ENCODE results near the gene RAB5B. TPM values are rescaled to one million over a fixed set of nuclear protein-coding genes. Genes with fewer than 3 reads are reported as not detected.

RAB5B gene, protein sequence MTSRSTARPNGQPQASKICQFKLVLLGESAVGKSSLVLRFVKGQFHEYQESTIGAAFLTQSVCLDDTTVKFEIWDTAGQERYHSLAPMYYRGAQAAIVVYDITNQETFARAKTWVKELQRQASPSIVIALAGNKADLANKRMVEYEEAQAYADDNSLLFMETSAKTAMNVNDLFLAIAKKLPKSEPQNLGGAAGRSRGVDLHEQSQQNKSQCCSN
- 60.8 TPM for total RNA-seq
- 10 to 100 TPM; 66.8 to 73.4 (median 68.3) TPM for polyA plus RNA-seq

DNA sequence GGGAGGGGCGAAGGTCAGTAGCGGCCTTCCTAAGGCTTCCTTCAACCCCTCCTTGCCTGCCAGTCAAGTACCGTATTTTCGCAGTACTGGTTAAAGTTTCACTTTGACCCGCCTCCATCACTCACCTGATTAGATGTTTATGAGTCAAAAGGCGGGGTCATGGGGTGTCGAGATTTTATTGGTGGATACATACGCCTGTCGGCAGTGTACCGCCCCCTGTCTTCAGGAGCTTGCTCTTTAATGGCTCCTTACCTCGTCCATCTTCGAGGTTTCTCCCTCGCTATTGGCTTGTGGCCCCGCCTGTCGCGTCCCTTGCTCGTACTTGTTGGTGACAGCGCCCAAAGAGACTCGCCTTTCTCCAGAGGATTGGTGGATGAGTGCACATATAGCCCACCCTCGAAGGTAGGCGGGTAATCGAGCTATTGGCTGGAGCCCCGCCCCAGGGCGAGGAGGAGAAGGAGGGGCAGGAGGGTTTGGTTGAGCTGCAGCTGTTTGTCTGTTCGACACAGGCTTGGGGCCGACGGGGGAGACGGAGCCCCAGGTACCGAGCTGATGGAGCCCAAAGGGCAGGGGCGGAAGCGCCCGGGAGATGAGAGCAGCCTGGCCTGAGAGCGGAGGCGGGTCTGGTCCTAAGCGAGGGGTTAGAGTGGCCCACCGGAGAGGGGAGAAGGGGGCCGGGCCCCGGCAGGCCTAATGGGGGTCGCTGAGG is at the start of gene RAB5B:
TSS of gene RAB5B (plus strand) at position 480 of the 709 bp plus-strand sequence. CDS start 12,883 bp downstream, outside the sequence.
- peak within 1 kb of the TSS; percentile 87 for H3K4me3 ChIP-seq (ENCODE audit: low read depth, low read length)
- H3K9me3 Mint-ChIP-seq, result no peaks in the 10 kb centered on the region

DNA sequence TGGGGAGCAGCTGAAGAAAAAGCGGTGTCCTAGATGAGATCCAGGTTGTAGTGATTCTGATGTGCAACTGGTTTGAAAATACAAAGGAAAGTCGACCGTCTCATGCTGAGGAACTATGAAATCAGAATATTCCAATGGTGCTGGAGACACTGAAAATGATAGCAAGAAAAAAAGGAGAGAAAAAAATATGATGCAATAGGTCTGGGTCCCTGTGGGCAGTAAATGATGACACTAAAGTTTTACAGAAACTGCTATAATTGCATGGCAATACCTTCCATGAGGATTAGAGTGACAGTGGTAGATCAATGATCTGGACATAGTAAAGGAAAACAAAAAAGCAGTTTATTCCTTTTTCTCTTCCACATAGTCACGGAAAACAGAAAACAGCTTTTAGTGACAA is 48.5 kb upstream of the RAB5B start:
- H3K4me1 Mint-ChIP-seq, result peaks cover 39 to 72% (median 55%) of the 10 kb centered on the region in 4 donors
- Histone ChIP-seq H3K27me3 (ENCODE audit: control insufficient read depth, insufficient read depth, low read length) (no peaks in the 10 kb centered on the region), H3K4me1 (ENCODE audit: control insufficient read depth, insufficient read depth, low read length, poor library complexity, severe bottlenecking) (peaks cover 66% of the 10 kb centered on the region), H3K36me3 (ENCODE audit: control insufficient read depth, insufficient read depth, low read length) (peaks cover 20% of the 10 kb centered on the region), H3K27ac (ENCODE audit: insufficient read depth, low read length, poor library complexity, severe bottlenecking) (peak overlapping the region; percentile 92), H3K9me3 (ENCODE audit: control insufficient read depth in 2 of 2, low read length in 2 of 2) (no peaks in the 10 kb centered on the region), H3K4me3 (ENCODE audit: low read depth, low read length) (peak overlapping the region; percentile 94)
- H3K4me3 Mint-ChIP-seq, result peak overlapping the region; percentile 90 to 100 (median 98)
- peaks cover 28% of the 10 kb centered on the region for H3K27me3 Mint-ChIP-seq
- peak overlapping the region; percentile 3 to 97 (median 95) for H3K27ac Mint-ChIP-seq
- DNase-seq (no peak), ATAC-seq (ENCODE audit: low read depth in 2 of 2) (no peak)
- peaks cover 19% of the 10 kb centered on the region for H3K36me3 Mint-ChIP-seq
- H3K9me3 Mint-ChIP-seq, result peaks cover 0 to 3% (median 0%) of the 10 kb centered on the region in 7 donors

More for the DNA sequence above, at the start of gene RAB5B:
- Mint-ChIP-seq H3K4me1 (peaks cover 5 to 24% (median 22%) of the 10 kb centered on the region in 4 donors), H3K27ac (no peak within 1 kb of the TSS), H3K27me3 (no peaks in the 10 kb centered on the region), H3K4me3 (no peak within 1 kb of the TSS), H3K36me3 (peaks cover 7% of the 10 kb centered on the region)
- H3K27me3 ChIP-seq (ENCODE audit: control insufficient read depth, insufficient read depth, low read length), result no peaks in the 10 kb centered on the region
- peak within 1 kb of the TSS; percentile 90 for H3K27ac ChIP-seq (ENCODE audit: insufficient read depth, low read length, poor library complexity, severe bottlenecking)
- ATAC-seq (ENCODE audit: low read depth in 2 of 2) (peak; percentile 90 to 91), DNase-seq (peak; percentile 98 to 100 (median 99))
- peaks cover 5% of the 10 kb centered on the region for H3K36me3 ChIP-seq (ENCODE audit: control insufficient read depth, insufficient read depth, low read length)
- H3K4me1 ChIP-seq (ENCODE audit: control insufficient read depth, insufficient read depth, low read length, poor library complexity, severe bottlenecking), result peaks cover 31% of the 10 kb centered on the region
- no peaks in the 10 kb centered on the region for H3K9me3 ChIP-seq (ENCODE audit: control insufficient read depth in 2 of 2, low read length in 2 of 2)

DNA sequence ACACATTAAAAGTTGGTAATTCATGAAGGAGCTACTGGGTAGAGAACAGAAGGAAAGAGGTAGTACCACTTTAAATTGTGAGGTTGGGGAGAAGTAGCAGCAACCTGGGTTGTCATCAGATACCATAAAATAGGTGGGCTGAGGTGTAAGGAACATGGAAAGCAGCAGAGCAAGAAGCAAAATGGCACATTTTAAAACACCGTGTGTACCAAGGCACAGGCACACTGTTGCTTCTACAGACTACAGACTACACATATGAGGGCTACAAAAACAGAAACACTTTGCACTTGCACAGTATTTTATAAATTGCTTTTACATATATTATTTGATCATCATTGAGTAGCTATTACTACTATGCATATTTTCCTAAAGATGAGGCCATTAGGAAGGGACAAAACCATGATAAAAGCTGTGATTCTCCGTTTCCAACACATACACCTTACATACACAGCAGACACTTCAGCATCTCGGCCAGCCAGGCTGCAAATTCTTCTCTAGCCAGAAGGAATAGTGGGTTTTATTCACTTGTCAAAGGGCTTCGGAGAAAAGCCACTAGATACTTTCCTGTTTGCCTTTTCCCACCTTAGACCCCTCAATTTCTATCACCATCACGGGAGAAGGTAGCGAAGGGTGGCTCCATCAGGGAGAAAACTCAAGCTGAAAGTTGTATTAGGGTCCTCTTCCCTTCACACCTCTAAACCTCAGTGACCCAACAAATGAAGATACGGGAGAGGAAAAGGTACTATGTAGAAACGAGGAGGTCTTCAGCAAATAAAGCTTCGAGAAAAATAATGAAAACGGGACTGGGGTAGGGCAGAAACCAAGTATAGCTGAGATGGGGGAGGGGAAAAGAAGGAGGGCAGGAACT is 47.8 kb upstream of the RAB5B start:
- Histone ChIP-seq H3K27me3 (ENCODE audit: control insufficient read depth, insufficient read depth, low read length) (no peaks in the 10 kb centered on the region), H3K9me3 (ENCODE audit: control insufficient read depth in 2 of 2, low read length in 2 of 2) (no peaks in the 10 kb centered on the region), H3K27ac (ENCODE audit: insufficient read depth, low read length, poor library complexity, severe bottlenecking) (peak overlapping the region; percentile 92), H3K4me3 (ENCODE audit: low read depth, low read length) (peak overlapping the region; percentile 94), H3K36me3 (ENCODE audit: control insufficient read depth, insufficient read depth, low read length) (peaks cover 20% of the 10 kb centered on the region), H3K4me1 (ENCODE audit: control insufficient read depth, insufficient read depth, low read length, poor library complexity, severe bottlenecking) (peaks cover 64% of the 10 kb centered on the region)
- peaks cover 0 to 3% (median 0%) of the 10 kb centered on the region in 7 donors for H3K9me3 Mint-ChIP-seq
- H3K36me3 Mint-ChIP-seq, result peaks cover 19% of the 10 kb centered on the region
- H3K27ac Mint-ChIP-seq, result peak overlapping the region; percentile 95 to 98 (median 97)
- peaks cover 28% of the 10 kb centered on the region for H3K27me3 Mint-ChIP-seq
- no peak for ATAC-seq (ENCODE audit: low read depth in 2 of 2)
- peaks cover 33 to 71% (median 51%) of the 10 kb centered on the region in 4 donors for H3K4me1 Mint-ChIP-seq
- H3K4me3 Mint-ChIP-seq, result peak overlapping the region; percentile 90 to 100 (median 98)
- DNase-seq, result peak in 1 of 3 donors; percentile 29

DNA sequence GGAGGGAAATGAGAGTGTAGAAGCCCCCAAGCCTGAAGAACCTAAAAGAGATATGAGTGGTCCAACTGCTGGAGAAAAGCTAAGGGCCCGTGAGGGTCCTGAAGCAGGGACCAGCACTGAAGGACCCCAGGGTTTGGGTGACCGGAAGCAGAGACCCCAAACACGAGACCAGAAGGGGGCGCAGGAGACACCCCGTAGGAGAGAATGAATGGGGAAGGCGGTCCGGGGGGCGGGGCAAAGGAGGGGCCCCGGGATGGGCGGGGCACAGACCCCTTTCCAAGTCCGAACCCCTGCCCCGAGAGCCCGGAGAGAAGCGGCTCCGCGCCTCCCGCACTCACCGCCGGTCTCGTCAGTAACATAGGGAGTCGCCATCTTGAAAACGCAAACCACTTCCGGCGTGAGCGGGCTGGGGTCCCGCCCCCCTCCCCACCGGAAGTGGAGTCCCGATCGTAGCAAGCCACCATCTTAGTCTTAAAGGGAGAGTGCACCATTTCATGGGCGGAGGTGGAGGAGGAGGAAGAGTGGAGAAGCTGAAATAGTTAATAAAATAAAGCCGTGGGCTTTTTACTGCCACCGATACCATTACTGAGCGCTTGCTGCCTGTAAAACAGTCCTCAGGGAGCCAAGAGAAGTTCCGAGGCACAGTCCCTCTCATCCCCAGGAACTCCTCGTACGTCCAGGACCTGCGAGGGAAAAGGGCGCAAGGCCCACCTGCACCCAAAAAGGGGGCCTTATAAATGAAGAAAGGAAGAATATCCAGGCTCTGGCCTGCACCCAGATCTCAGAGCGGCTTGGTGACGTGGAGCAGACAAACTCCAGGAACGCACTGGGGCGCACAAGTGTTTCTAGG is 46.9 kb upstream of the RAB5B start:
- Histone ChIP-seq H3K4me1 (ENCODE audit: control insufficient read depth, insufficient read depth, low read length, poor library complexity, severe bottlenecking) (peaks cover 55% of the 10 kb centered on the region), H3K9me3 (ENCODE audit: control insufficient read depth in 2 of 2, low read length in 2 of 2) (no peaks in the 10 kb centered on the region), H3K27ac (ENCODE audit: insufficient read depth, low read length, poor library complexity, severe bottlenecking) (peak overlapping the region; percentile 92), H3K4me3 (ENCODE audit: low read depth, low read length) (peak overlapping the region; percentile 94), H3K27me3 (ENCODE audit: control insufficient read depth, insufficient read depth, low read length) (no peaks in the 10 kb centered on the region), H3K36me3 (ENCODE audit: control insufficient read depth, insufficient read depth, low read length) (peaks cover 17% of the 10 kb centered on the region)
- peak; percentile 86 to 98 (median 87) for DNase-seq
- H3K4me3 Mint-ChIP-seq, result peak overlapping the region; percentile 90 to 100 (median 98)
- peaks cover 0 to 4% (median 0%) of the 10 kb centered on the region in 7 donors for H3K9me3 Mint-ChIP-seq
- H3K36me3 Mint-ChIP-seq, result peaks cover 25% of the 10 kb centered on the region
- H3K27me3 Mint-ChIP-seq, result peaks cover 28% of the 10 kb centered on the region
- peak overlapping the region; percentile 97 to 98 (median 97) for H3K27ac Mint-ChIP-seq
- peak; percentile 40 to 45 for ATAC-seq (ENCODE audit: low read depth in 2 of 2)
- H3K4me1 Mint-ChIP-seq, result peaks cover 28 to 62% (median 45%) of the 10 kb centered on the region in 4 donors

DNA sequence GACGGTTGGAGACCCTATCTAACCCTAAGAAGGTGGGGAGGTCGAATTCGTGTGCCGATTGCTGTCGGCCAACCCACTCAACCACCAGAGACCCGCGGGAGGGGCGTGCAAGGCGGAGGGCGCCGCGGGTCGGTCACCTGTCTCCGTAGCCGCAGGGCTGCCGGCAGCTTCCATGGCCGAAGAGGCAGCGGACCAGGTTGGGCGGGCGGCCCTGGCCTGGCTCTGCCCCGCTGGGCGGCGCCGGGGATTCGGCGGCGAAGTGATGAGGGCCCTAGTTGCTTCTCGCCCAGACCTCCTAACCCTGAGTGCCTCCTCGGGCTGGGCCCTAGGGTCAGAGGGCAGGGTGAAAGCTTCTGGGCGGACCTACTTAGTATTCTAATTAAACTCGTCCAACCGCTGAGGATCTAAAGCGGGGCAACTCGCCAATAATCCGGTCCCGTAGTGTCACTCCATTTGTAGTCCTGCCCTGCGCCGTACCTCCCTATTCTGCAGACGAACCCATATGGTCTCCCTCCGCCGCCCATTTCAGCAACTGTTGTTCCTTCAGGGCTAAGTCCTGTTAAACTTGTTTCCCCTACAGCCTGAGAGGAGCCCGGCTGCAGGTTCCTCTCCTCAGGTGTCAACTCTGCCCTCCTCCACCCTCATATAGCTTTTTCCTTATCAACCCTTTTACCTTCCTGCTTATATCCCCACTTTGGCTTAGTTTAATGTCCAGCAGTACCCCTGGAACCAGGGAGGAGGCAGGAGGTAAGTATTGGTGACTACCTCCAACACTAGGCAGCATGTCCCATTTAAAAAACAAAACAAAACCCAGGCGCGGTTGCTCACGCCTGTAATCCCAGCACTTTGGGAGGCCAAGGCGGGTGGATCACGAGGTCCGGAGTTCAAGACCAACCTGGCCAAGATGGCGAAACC is 46.0 kb upstream of the RAB5B start, which contains the start of gene PYM1:
TSS of gene PYM1 (minus strand) at position 307 of the 915 bp plus-strand sequence. CDS start at position 174, 133 bp downstream.
- peaks cover 28 to 56% (median 38%) of the 10 kb centered on the region in 4 donors for H3K4me1 Mint-ChIP-seq
- Histone ChIP-seq H3K4me3 (ENCODE audit: low read depth, low read length) (peak within 1 kb of the TSS; percentile 94), H3K27me3 (ENCODE audit: control insufficient read depth, insufficient read depth, low read length) (no peaks in the 10 kb centered on the region), H3K36me3 (ENCODE audit: control insufficient read depth, insufficient read depth, low read length) (peaks cover 13% of the 10 kb centered on the region), H3K4me1 (ENCODE audit: control insufficient read depth, insufficient read depth, low read length, poor library complexity, severe bottlenecking) (peaks cover 51% of the 10 kb centered on the region), H3K9me3 (ENCODE audit: control insufficient read depth in 2 of 2, low read length in 2 of 2) (no peaks in the 10 kb centered on the region), H3K27ac (ENCODE audit: insufficient read depth, low read length, poor library complexity, severe bottlenecking) (peak within 1 kb of the TSS; percentile 92)
- H3K27me3 Mint-ChIP-seq, result peaks cover 28% of the 10 kb centered on the region
- peaks cover 24% of the 10 kb centered on the region for H3K36me3 Mint-ChIP-seq
- H3K9me3 Mint-ChIP-seq, result peaks cover 0 to 4% (median 0%) of the 10 kb centered on the region in 7 donors
- peak within 1 kb of the TSS; percentile 97 to 99 (median 98) for H3K27ac Mint-ChIP-seq
- ATAC-seq (ENCODE audit: low read depth in 2 of 2) (peak; percentile 22 to 24), DNase-seq (peak; percentile 54 to 96 (median 72))
- peak within 1 kb of the TSS; percentile 90 to 100 (median 98) for H3K4me3 Mint-ChIP-seq

DNA sequence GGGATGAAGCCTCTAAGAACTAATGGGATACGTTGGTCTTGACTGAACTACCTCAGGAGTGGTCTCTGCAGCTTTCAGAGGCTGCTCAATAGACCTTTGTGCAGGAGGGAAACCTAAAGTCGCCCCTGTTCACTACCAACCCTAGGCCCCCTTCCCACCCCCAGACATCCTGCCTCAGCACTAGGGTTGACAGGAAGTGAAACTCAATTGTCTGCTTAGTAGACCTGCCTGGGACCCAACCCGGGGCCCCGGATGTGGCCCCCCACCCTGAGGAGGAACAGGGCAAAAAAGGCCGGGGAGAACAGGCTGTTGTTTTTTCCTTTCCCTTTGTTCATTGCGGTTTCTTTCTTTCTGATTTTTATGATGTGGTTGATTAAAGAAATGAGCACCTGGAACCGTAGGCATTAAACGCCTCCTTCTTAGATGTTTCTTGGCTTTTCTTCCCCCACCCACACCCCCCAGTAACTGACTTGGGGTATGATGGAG is 44.5 kb upstream of the RAB5B start:
- Mint-ChIP-seq H3K4me3 (peak overlapping the region; percentile 90 to 100 (median 98)), H3K27ac (peak overlapping the region; percentile 97 to 99 (median 98)), H3K9me3 (peaks cover 0 to 4% (median 0%) of the 10 kb centered on the region in 7 donors), H3K4me1 (peaks cover 22 to 59% (median 43%) of the 10 kb centered on the region in 4 donors), H3K27me3 (peaks cover 28% of the 10 kb centered on the region), H3K36me3 (peaks cover 30% of the 10 kb centered on the region)
- Histone ChIP-seq H3K4me1 (ENCODE audit: control insufficient read depth, insufficient read depth, low read length, poor library complexity, severe bottlenecking) (peaks cover 62% of the 10 kb centered on the region), H3K27ac (ENCODE audit: insufficient read depth, low read length, poor library complexity, severe bottlenecking) (peak overlapping the region; percentile 92), H3K4me3 (ENCODE audit: low read depth, low read length) (peak overlapping the region; percentile 94), H3K27me3 (ENCODE audit: control insufficient read depth, insufficient read depth, low read length) (no peaks in the 10 kb centered on the region), H3K36me3 (ENCODE audit: control insufficient read depth, insufficient read depth, low read length) (peaks cover 6% of the 10 kb centered on the region), H3K9me3 (ENCODE audit: control insufficient read depth in 2 of 2, low read length in 2 of 2) (no peaks in the 10 kb centered on the region)
- DNase-seq (peak; percentile 83 to 98 (median 94)), ATAC-seq (ENCODE audit: low read depth in 2 of 2) (peak; percentile 59 to 61)

Measured in CD4-positive, CD25-positive, alpha-beta regulatory T cell (primary cell).